HCT116 (cell line): ENCODE data around the gene LMBR1. TPM values are rescaled to one million over a fixed set of nuclear protein-coding genes. Genes with fewer than 3 reads are reported as not detected.

Experiments
- ATAC-seq: fragments of 200-7000 bp; cut with Tn5 transposase; 2 replicates; pipeline ENCODE4 v1.9.1; 2020; ENCODE audit warnings: mild to moderate bottlenecking, moderate library complexity
- BruUV-seq: library from RNA; stranded (reverse); fragments of 400-500 nt; replicated peaks from 2 replicates; lab custom pipeline; 2021; lab: Mats Ljungman, UMichigan
- CTCF ChIA-PET: fragments of 300-600 bp; sonication (Branson Sonifier 250); formaldehyde crosslinking; loops from one replicate; lab custom pipeline; 2021; ENCODE audit warnings: antibody characterized with exemption; lab: Charles Lee
- POLR2A ChIA-PET: fragments of 300-600, 350-600 bp; sonication (Branson Sonifier 250); formaldehyde crosslinking; loops from one replicate; lab custom pipeline; 2021; ENCODE audit warnings: antibody characterized with exemption; lab: Charles Lee
- RAD21 ChIA-PET, 2 experiments: fragments of 300-600 bp; sonication (Branson Sonifier 250); formaldehyde crosslinking; loops; one replicate each; lab custom pipeline; 2023; ENCODE audit warnings: low total read pairs in 2 of 2; ENCODE audit not compliant: uncharacterized antibody in 2 of 2, unreplicated experiment in 2 of 2, low non-redundant PET in 1 of 2; lab: Charles Lee
- DNase-seq: peaks from one replicate; pipeline ENCODE4 v3.0.0-alpha.2; 2010; ENCODE audit warnings: low read depth, low spot score
- H2AFZ ChIP-seq: fragments of 200-600 bp; shearing (Covaris generic), sonication (generic); 2 replicates; pipeline ENCODE4 v1.6.1; 2017; ENCODE audit warnings: low read depth, mixed run types, mixed read lengths, antibody characterized with exemption, low read length; ENCODE audit not compliant: poor library complexity, severe bottlenecking
- H3K27ac ChIP-seq: 2 replicates; pipeline ENCODE4 v1.5.1; 2012; ENCODE audit warnings: low read depth, low read length
- H3K27me3 ChIP-seq: fragments of 200-600 bp; sonication (generic); 2 replicates; pipeline ENCODE4 v1.6.1; 2016; ENCODE audit warnings: mixed run types, low read length, mixed read lengths; ENCODE audit not compliant: insufficient read depth
- H3K36me3 ChIP-seq, 2 experiments: fragments of 200-500 bp in 1 of 2; fragments of 200-600 bp in 1 of 2; sonication (Bioruptor generic) in 1 of 2; sonication (generic) in 1 of 2; 2 replicates each; pipeline versions ENCODE4 v1.5.1 to v1.6.1; 2014 to 2016; ENCODE audit warnings: low read length in 2 of 2, inconsistent platforms in 1 of 2, mixed read lengths in 1 of 2, mixed run types in 1 of 2; ENCODE audit not compliant: insufficient read depth in 2 of 2, control insufficient read depth in 1 of 2
- H3K4me1 ChIP-seq, 2 experiments: fragments of 200-600 bp in 1 of 2; sonication (generic) in 1 of 2; 2 replicates each; pipeline versions ENCODE4 v1.5.1 to v1.6.1; 2012 to 2017; ENCODE audit warnings: low read length in 2 of 2, inconsistent platforms in 1 of 2, mild to moderate bottlenecking in 1 of 2, mixed read lengths in 1 of 2, mixed run types in 1 of 2, moderate library complexity in 1 of 2; ENCODE audit not compliant: insufficient read depth in 2 of 2, control insufficient read depth in 1 of 2
- H3K4me2 ChIP-seq: fragments of 200-600 bp; sonication (generic); 2 replicates; pipeline ENCODE4 v1.6.1; 2017; ENCODE audit warnings: mixed run types, low read length, mixed read lengths
- H3K4me3 ChIP-seq, 2 experiments: fragments of 200-600 bp in 1 of 2; sonication (generic) in 1 of 2; replicated peaks in 1 of 2; 2 replicates each; pipeline ENCODE4 v1.5.1; 2011 to 2016; ENCODE audit warnings: low read length in 2 of 2, control low read depth in 1 of 2, low read depth in 1 of 2, mild to moderate bottlenecking in 1 of 2, mixed read lengths in 1 of 2, mixed run types in 1 of 2
- H3K79me2 ChIP-seq: fragments of 200-600 bp; sonication (generic); 2 replicates; pipeline ENCODE4 v1.6.1; 2017; ENCODE audit warnings: mild to moderate bottlenecking, mixed run types, low read length, moderate library complexity, mixed read lengths; ENCODE audit not compliant: insufficient read depth
- H3K9ac ChIP-seq: fragments of 200-600 bp; sonication (generic); 2 replicates; pipeline ENCODE4 v1.6.1; 2016; ENCODE audit warnings: low read length, mixed read lengths
- H3K9me2 ChIP-seq: fragments of 200-600 bp; sonication (generic), shearing (Covaris generic); 2 replicates; pipeline ENCODE4 v1.6.1; 2017; ENCODE audit warnings: mixed run types, mild to moderate bottlenecking, moderate library complexity; ENCODE audit not compliant: insufficient read depth
- H3K9me3 ChIP-seq, 2 experiments: fragments of 200-500 bp in 1 of 2; fragments of 200-600 bp in 1 of 2; sonication (Bioruptor generic) in 1 of 2; sonication (generic) in 1 of 2; 2 replicates each; pipeline ENCODE4 v1.6.1; 2014 to 2017; ENCODE audit warnings: low read length in 2 of 2, mixed read lengths in 2 of 2, inconsistent platforms in 1 of 2, low read depth in 1 of 2, mild to moderate bottlenecking in 1 of 2, mixed run types in 1 of 2, moderate library complexity in 1 of 2; ENCODE audit not compliant: control insufficient read depth in 1 of 2, insufficient read depth in 1 of 2
- H4K20me1 ChIP-seq: fragments of 200-600 bp; sonication (generic), shearing (Covaris generic); 2 replicates; pipeline ENCODE4 v1.6.1; 2017; ENCODE audit warnings: mixed run types, mild to moderate bottlenecking, moderate library complexity; ENCODE audit not compliant: insufficient read depth
- CEBPB ChIP-seq: IDR thresholded peaks from 2 replicates; pipeline ENCODE4 v1.6.1; 2012; ENCODE audit warnings: low read depth
- POLR2A ChIP-seq: IDR thresholded peaks from 2 replicates; pipeline ENCODE4 v1.7.0; 2011; ENCODE audit warnings: borderline replicate concordance; ENCODE audit not compliant: insufficient read depth, insufficient read length; ENCODE audit errors: extremely low read depth
- TCF7L2 ChIP-seq: IDR thresholded peaks from 2 replicates; pipeline ENCODE4 v1.7.0; 2011; ENCODE audit warnings: borderline replicate concordance, inconsistent platforms; ENCODE audit not compliant: insufficient read depth, insufficient read length; ENCODE audit errors: extremely low read depth
- YY1 ChIP-seq: IDR thresholded peaks from 2 replicates; pipeline ENCODE4 v1.6.1; 2011; ENCODE audit warnings: low read length, low read depth, moderate library complexity, mild to moderate bottlenecking; ENCODE audit not compliant: insufficient replicate concordance; ENCODE audit errors: extremely low read depth
- ZFX ChIP-seq: fragments of 450-650 bp; IDR thresholded peaks from 2 replicates; pipeline ENCODE4 v1.6.1; 2017
- intact Hi-C: fragments of 100-400 bp; cut with micrococcal nuclease; formaldehyde crosslinking; loops from 2 replicates; pipeline ENCODE4 v1.10.0; 2022
- total RNA-seq: library from RNA; stranded (reverse); gene quantifications from one replicate; pipeline ENCODE4 v1.2.1, GENCODE V29; 2021; ENCODE audit not compliant: unreplicated experiment
- TF ChIP-seq, protein P1 (sequence below): IDR thresholded peaks from 2 replicates; pipeline ENCODE4 v1.6.1; 2011; ENCODE audit warnings: mild to moderate bottlenecking, low read length, moderate library complexity; ENCODE audit not compliant: insufficient replicate concordance; ENCODE audit errors: extremely low read depth

The LMBR1 gene
- total RNA-seq, 1 experiment from 2014 or later: 84.0 TPM

DNA sequence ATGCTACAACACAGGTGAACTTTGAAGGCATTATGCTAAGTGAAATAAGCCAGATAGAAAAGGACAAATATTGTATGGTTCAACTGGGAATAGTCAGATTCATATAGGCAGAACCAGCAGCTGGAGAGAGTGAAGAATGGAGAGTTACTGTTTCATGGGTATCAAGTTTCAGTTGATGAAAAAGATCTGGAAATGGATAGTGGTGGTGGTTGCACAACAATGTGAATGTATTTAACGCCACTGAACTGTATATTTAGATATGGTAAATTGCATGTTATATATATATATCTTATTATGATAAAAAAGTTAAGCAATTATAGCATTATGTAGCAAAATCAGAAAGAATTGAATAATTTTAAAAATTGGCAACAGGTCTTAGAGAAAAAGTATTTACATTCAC is 3.9 kb downstream of the LMBR1 start:
- ATAC-seq: no peak
- no peak overlapping the region for H3K27ac ChIP-seq
- peaks cover 6 to 25% of the 10 kb centered on the region in 2 experiments; a peak in 3 of 4 replicates for H3K4me1 ChIP-seq
- no TSS peak for BruUV-seq
- ChIA-PET POLR2A (no interaction called here), RAD21 (no interaction called here), CTCF (no interaction called here)
- H3K4me3 ChIP-seq: no peak overlapping the region
- no peaks in the 10 kb centered on the region for H3K27me3 ChIP-seq
- no peaks in the 10 kb centered on the region for H3K9me3 ChIP-seq
- H3K79me2 ChIP-seq: peaks cover 82% of the 10 kb centered on the region
- intact Hi-C loops: no loop called here
- no peak overlapping the region for H3K9ac ChIP-seq
- no peak for TF ChIP-seq CEBPB
- no peak for TF ChIP-seq YY1
- TF ChIP-seq ZFX: no peak
- TF ChIP-seq TCF7L2: no peak
- TF ChIP-seq POLR2A: no peak
- TF ChIP-seq, protein P1, sequence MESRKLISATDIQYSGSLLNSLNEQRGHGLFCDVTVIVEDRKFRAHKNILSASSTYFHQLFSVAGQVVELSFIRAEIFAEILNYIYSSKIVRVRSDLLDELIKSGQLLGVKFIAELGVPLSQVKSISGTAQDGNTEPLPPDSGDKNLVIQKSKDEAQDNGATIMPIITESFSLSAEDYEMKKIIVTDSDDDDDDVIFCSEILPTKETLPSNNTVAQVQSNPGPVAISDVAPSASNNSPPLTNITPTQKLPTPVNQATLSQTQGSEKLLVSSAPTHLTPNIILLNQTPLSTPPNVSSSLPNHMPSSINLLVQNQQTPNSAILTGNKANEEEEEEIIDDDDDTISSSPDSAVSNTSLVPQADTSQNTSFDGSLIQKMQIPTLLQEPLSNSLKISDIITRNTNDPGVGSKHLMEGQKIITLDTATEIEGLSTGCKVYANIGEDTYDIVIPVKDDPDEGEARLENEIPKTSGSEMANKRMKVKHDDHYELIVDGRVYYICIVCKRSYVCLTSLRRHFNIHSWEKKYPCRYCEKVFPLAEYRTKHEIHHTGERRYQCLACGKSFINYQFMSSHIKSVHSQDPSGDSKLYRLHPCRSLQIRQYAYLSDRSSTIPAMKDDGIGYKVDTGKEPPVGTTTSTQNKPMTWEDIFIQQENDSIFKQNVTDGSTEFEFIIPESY: no peak
- TF ChIP-seq, all 23 proteins: peak for 0
- no peaks in the 10 kb centered on the region for H3K9me2 ChIP-seq
- no peak overlapping the region for H3K4me2 ChIP-seq
- no peaks in the 10 kb centered on the region for H4K20me1 ChIP-seq
- no peaks in the 10 kb centered on the region for H3K36me3 ChIP-seq
- DNase-seq: no peak
- H2AFZ ChIP-seq: no peak overlapping the region
